ENCODE measurements around the gene MAML2.

The MAML2 gene

DNA sequence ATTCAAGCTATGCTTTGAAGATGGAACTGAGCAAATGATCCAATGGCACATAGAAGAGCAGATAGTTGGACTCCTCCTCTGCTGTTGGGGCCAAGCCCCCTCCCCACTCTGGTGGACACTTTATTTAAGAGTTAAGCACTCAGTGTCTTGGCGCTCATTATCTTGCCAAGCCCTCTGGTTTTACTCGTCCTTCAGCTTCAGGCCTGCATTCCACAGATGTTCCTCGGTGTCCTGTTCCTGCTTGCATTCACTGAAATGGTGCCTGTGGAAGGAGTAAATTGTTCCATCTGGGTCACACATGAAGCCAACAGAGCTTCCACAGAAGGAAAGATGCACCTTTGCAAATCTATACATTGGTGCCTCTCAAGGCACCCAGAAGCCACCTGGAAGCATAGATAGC is 26.1 kb downstream of the MAML2 start:
- no peak for DNase-seq

DNA sequence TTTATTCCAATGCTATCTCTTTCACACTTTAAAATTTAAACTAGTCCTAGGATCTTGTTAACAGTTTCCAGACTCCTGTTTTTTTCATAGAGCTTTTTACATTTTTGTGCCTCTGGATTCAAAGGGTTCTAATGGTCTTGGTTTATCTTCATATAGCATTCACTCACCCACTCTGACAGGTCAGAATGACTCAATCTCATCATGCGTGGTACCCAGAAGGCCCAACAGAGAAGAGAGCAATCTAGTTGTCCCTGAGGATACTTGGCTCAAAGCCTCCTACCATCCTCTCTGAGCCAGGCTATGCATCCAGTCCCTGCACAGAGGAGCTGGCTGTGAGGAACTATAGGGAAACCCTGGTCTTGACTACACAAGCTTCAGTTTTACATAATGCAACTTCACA is 27.5 kb downstream of the MAML2 start:
- no peak for DNase-seq

DNA sequence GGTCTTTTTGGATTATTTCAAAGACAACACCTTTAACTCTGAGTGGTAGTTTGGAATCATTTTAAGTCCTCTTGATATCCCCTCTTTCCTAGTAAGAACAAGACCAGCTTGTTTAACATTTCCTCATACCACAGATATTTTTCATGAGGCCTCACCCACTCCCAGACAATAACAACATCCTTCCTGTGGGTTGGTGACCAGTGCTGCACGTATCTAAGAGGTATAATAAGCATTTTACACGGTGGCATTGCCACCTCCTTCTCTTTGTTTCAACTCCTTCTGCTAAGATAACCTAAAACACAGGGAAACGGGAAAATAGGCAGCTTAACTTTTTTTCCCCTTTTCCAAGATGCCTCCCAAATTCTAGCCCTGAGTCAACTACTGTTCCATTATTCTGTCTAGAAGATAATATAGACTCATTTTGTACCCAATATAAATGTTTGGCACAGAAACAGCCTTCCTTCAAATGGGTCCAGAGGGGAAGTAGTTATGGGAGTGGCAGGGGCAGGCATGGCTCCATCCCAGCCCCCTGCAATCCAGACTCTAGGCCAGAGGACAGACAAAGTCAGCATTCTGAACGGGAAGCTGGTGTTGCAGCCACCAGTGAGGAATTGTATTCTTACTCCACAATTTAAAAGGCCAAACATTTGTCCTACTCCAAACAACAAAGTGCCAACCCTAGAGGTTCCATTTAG is 28.5 kb downstream of the MAML2 start:
- no peak for DNase-seq

DNA sequence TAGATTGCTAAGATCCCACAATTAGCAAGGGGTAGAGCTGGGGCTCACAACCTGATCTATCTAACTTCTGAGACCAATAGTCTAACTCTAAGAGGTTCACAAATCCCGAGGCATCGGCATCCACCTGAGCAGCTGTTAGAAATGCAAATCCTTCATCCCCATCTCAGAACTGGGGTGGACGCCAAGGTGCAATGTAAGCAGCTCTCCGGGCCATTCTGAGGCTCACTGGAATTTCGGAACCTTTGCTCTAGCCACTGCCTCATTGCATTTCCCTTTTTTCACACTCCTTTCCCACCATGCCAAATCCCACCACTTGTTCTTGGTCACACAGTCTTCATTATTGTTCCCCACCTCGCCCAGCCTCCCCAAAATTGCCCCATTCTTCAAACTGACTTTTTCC is 29.8 kb downstream of the MAML2 start:
- no peak for DNase-seq

DNA sequence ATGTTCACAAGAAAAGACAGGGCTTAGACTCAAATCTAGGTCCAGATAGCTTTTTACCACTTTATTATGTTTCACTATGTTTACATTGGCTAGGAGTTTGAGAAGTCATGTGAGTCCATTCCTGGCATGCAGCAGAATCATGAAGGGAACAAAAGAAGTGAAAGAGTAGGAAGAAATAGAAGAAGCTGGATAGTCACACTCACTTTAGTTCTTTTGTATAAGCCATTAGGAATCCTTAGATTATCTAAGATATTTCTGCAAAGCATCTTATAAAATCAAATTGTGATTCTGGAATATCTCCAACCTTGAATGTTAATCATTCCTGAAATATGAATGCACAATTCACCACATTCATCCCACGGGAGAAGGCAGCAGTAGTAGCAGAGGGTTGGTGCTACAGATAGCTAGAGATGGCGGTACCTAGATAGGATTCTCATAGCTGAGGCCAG is 31.9 kb downstream of the MAML2 start:
- no peak for DNase-seq

DNA sequence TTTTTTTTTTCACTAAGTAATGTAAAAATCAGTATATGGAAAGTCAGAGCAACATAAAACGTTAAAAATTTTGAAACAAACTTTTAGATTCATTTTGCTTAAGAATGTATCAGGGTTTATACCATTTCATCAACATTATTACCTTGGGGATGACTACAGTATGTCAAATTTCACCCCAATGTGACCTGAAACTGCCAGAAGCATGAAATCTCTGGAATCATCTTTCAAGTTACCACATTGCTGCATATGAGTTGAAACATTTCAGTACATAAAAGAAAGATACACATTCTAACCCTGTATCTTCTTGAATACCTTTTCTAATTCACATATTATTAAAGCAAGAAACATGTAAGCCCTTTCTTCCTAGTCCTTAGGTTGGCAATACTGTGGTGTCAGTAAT is 32.8 kb downstream of the MAML2 start:
- no peak for DNase-seq

DNA sequence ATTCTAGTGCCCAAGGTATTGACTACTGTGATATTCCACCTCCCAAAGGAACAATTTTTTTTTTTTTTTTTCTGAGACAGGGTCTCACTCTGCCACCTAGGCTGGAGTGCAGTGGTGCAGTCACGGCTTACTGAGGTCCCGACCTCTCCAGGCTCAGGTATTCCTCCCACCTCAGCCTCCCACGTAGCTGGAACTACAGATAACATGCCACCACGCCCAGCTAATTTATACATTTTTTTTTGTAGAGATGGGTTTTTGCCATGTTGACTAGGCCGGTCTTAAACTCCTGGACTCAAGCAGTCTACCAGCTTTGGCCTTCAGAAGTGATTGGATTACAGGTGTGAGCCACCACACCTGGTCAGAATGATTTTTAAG is 33.4 kb downstream of the MAML2 start:
- no peak for DNase-seq

DNA sequence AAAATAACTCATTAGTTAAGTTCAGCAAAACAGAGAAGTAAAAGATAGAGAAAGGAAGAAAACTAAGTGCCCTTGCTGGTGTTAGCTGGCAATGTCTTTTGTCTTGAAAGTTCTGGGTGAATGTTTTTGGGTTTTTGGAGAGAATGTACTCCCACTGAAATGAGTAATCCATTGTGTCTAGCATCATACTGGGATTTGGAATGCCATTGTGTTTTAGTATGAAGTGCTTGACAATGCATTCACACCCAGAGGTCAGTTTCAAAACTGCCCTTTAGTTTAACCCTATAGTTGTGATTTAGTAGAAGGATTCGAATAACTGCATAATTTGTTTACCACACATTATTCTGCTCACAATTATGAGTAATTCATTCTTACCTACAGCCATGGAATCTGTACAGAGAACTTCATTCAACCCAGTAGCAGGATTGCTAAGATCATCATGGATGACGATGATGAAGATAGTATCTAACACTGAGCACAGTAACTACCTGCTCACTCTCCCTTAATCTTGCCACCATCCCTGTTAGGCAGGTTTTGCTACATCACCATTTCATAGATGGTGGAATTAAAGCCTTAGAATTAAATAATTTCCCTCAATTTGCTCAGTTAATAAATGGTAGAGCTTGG is 33.9 kb downstream of the MAML2 start:
- no peak for DNase-seq

DNA sequence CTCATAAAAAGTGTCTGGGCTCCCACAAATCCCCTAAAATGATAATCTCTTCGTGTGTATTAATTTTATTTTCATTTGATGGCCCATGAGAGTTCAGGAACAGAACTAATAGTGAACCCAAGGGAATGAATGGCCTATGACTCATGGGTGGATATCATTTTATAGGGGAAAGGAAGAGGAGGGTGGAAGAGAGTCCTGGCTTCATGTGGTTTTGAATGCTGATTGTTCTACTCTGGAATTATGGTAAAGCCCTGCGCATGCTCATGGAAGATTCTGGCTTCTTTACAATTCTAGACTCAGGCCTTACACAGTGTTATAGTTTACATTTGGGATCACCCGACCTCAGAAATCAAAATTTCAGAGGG is 35.2 kb downstream of the MAML2 start:
- no peak for DNase-seq

DNA sequence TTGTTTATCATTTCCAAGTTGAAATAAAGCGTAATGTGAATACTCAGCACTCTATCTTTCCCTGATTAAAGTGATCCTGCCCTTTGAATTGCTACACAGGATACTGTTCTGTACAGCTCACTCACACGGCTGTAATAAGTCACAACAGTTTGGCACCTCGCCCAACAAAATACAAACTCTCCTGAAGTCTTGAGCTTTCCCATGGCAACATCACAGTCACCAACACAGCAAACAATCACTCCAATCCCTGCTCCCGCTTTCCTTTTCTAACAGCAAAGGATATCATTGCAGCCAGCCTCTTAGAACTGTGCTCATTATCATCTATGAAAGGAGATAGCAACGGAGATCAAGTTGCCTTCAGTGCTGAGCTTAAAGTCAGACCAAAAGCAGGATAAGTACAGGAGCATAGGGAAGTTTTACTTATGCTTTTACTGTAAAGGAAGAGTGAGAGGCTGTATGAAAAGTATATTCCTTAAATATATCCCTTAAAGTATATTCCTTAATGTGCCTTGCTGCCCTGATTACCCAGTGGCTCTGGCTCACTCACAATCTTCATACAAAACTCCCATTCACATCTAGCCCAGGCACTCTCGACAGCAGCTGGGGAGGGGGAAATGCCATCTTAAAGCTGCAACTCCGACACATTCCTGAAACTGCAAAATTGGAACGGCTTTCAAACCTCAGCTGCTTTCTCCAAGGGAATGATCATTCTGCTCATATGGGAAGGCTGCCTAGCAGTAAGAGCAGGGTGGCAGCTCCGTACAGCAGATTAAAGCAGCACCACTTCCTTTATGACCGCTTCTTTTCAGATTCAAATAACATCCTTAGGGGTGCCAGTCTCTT is 35.8 kb downstream of the MAML2 start:
- DNase-seq, result peak in 1 of 2 experiments; percentile 41

DNA sequence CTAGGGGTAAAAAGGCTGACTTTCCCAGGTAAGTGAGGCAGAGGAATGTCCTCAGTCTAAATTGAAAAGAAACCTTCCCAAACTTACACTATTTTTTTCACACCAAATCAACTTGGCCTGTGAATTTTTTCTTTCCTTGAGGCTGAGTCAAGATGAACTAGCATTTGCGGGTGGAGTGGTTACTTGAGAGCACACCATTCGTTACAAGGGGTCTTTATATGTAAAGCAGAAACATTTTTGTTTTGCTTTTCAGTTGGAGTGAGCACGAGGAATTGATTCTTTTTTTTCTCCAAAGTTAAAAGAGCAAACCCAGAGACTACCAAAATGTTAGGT is 36.4 kb downstream of the MAML2 start:
- DNase-seq, result no peak

DNA sequence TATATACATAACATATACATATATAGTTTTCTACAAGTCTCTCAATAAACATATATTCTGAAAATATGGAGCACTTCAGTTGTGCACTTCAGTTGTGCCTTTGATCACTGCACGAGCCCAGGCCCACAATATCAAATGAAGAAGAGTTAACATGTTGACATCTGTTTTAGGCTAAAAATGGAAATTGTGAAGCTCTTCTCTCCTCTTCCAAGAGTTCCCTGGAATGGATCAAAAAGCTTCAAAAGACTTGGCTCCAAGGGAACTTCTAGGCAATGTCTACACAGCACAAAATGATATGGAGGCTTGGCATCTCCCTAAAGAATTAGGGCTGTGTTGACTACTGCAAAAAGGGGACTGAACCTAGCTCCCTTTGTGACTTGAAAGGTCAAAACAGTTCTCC is 36.9 kb downstream of the MAML2 start:
- no peak for DNase-seq

DNA sequence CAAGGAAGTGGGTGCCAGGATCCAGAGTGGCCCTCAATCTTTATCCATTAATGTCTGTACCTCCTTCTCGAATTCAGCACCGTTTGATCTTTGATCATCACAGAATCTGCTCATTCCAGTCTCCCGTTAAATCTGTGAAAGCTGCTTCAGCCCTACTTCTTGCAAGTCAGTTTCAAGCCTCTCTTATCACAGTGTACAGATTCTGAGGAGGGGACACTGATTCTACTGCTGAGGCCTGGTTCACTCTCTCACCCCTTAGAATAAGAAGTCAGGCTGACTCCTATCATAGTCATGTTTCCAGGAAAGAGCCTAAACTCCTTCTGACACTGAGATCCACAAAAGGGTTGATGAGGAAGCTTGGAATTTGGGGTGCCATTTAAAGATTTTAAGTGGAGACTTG is 39.0 kb downstream of the MAML2 start:
- no peak for DNase-seq

DNA sequence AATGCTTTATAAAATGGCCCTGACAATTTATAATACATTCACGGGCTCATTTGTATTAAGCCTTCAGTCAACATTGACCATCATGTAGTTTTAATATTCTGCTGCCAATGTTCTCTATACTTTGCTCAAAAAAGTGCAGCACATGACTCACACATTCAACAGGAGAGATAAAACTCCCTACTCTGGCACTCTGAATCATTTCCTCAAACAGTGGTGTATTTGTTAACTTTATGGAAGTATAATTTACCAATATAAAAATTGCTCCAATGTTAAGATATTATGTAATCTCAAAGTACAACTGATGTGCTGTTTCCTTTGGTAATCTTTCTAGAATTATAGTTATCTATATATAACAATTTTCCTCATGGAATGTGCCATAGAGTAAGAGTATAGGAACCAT is 39.9 kb downstream of the MAML2 start:
- no peak for DNase-seq

DNA sequence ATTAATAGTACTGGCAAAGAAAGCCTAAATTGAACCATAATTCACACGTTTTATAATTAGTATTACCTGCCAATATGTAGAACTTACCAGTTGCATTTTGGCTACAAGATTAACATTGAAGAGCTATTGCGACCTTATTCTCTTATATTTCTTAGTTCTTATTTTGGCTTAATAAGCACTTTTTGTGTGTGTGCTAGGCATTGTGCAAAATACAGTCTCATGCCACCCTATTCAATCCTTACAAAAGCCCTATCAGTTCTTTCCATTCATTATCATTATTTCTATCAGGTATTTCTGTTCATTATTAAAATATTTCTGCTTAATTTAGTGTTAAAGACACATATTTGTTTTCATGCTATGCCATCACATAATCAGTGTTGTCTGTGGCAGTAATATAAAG is 41.2 kb downstream of the MAML2 start:
- DNase-seq, result no peak

DNA sequence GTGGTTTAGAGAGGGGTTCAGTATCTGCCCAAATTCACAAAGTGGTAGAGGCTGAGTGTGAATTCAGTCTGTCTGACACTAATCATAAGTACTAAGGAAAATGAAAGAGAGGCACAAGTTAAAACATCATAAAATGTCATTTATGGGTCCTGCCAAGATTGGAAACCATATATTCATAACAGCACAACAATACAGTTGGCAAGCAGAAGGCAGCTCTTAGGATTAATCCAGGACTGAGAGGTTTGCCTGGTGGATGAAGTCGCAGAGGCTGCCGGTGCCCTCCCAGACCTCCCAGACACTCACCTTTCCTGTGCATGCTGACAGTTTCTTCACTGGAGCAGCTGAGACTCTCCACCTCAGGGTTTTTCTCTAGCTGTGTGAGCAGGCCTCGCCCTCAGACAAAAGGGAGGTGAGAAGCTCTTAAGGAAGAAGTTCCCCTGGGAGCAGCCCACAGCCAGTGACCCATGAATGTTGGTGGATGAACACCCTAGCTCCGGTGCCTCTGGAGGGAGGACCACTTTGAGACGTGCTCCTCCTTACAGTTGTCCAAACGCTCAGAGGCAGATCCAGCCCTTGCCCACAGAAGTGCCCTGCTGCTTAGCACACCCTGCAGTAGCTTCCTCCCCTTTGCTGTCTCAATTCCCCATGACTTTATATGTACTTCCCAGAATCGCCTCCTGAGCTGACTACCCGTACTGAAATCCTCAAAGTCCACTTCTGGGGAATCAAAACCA is 43.7 kb downstream of the MAML2 start:
- peak in 1 of 2 experiments; percentile 1 for DNase-seq

DNA sequence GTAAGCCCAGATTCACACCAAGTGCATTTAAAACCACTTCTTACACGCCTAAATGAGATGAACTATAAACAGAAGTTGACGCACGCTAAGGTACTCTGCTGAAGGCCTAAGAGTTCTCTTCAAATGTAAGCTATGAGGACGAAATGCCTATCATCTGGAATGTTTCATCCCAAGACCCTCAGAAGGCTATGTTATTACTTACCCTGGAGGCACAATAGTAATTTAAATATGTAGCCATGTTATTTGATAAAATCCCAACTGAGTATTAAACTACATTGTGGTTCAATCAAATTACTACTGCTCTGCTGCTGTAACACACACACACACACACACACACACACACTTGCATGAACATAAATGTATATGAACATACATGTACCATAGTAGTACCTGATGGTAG is 47.6 kb downstream of the MAML2 start:
- DNase-seq, result no peak

DNA sequence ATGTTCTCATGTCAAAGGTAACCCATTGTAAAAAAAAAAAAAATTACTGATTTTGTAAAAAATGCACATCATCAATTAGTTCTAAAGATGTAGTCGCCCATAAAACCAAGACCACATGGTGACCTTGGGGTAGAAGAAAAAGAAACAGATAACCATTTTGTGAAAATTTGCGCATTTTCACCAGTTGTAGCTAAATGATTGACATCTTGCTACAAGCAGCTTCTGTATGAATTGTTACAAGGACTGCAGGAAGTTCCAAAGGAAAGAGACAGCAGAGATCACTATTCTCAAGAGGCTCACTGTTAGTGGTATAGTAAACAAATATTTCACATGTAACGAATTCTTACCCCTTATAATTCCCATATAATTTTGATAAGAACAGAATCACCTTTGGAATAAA is 48.7 kb downstream of the MAML2 start:
- no peak for DNase-seq

DNA sequence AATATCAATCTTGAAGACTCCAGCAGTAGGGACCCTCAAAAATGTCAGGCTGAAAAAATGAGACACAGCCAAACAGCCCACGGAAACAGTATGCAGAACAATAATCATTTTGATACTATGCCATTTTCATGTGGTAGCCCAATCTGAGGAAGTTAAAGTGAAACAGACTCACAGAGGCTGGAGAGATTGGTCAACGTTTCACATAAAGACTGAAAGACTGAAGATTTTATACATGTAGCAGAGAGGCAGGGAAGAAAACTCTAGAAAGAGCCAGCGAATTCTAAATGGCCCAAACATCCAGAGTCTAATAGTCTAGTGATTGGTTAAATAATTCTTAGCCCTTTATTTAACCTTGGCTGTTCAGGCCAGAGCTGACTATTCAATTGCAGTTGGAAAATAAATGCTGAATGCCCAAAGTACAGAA is 49.4 kb downstream of the MAML2 start:
- DNase-seq, result no peak

DNA sequence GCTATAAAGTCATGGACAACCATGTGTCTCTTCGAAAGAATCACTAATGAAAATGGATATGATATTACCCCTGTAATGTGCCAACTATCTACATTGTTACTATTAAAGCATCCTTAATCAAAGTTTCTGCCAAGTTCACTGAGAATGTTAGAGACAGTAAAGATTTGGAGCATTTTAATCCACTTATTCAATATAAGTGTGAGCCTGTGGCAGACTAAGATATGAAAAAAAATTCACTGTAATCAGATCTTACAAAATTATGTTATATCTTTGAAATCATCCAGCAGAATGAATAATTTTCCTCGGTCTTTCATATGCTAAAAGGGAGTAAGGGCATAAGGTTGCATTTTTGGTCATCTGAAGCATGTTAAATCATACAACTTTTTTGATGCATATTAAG is 49.9 kb downstream of the MAML2 start:
- DNase-seq, result no peak

DNA sequence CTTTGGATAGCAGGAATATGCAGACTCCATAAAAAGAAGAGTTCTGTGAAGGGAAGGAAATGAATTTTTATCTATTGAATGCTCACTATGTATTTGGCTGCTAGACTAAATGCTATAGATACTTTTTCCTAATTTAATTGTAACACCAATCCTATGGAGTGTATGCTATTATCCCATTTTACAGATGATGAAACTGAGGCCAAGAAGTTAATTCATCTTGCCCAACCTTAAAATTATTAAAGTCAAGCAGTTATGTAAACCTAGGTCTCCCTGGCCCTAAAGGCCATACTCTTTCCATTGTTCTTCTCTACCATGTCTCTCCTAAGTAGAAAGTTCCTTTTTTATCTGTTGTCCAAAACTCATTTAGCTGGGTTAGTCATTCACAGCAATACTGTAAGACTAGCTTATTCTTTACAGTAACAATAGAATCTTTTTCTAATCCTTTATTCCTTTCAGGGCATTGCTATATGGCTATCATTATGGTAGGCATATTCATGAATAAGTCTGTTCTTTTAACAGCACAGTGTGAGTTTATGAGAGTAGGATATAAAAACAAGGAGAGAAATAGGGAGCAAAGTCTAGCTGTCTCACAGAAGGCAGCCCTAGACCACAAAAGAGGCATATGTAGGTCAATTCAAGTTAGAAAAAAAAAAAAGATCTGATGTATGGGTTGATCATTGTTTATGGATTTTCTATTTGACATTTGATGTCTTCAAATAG is 50.5 kb downstream of the MAML2 start:
- DNase-seq, result no peak

DNA sequence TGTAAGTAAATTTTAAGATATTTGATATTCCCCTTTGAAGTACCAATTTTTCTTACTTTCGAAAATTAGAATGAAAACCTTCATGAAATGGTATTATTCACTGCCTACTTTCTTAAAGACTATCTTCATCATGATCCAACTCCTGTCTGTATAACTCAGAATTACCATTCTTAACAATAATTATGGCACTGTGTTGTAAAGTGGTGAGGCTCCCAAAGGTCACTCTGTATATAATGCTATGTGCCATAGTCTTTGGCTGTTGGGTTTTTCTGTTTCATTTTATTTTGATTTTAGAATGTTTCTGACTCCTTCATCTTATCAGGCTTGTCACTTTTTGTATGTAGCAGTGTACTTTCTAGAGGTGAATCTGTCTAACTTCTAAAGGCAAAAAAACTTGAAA is 52.4 kb downstream of the MAML2 start:
- no peak for DNase-seq

DNA sequence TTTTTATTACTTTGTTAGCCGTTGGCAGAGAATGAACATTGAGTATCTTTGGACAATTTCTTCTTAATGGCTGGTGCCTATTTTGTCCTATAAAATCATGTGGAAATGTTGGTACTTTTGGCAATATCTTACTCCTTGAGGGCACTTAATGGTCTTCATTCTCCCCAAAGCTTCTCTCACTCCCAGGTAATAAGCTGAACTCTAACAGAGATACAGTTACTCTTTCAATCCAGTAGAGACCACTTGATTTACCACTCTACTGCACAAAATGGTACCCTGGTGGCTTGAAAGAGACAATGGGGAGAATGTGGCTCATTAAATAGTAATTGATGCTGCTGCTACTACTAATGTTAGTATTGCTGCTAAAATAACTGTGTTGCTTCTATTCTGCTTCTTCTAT is 53.0 kb downstream of the MAML2 start:
- no peak for DNase-seq

Measured in NCI-H187 (cell line).